Measurements from ENCODE around the gene MYF5.

DNA sequence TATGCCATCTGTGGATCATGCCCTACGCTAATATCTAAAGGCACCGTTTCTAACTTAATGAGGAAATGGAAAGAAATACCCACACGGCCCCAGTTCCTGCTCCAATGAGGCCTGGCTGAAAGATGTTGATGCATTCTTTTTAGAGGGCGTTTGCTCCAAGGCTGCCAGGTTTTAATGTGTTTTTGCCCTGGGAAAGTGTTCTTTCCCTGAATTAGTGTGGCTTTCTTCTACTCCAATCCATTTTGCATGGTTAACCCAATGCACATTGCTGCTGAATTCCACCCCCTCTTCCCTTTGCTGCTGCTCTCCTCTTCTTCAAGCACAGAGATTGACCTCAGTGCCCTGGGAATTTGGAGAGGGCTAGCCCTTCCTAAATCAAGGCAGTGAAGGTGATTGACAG is 1.1 kb downstream of the MYF5 start:
- TF ChIP-seq, protein P1, sequence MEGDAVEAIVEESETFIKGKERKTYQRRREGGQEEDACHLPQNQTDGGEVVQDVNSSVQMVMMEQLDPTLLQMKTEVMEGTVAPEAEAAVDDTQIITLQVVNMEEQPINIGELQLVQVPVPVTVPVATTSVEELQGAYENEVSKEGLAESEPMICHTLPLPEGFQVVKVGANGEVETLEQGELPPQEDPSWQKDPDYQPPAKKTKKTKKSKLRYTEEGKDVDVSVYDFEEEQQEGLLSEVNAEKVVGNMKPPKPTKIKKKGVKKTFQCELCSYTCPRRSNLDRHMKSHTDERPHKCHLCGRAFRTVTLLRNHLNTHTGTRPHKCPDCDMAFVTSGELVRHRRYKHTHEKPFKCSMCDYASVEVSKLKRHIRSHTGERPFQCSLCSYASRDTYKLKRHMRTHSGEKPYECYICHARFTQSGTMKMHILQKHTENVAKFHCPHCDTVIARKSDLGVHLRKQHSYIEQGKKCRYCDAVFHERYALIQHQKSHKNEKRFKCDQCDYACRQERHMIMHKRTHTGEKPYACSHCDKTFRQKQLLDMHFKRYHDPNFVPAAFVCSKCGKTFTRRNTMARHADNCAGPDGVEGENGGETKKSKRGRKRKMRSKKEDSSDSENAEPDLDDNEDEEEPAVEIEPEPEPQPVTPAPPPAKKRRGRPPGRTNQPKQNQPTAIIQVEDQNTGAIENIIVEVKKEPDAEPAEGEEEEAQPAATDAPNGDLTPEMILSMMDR (IDR thresholded peaks at IDR 0.05) = no peak
- no peak for TF ChIP-seq POLR2A (IDR thresholded peaks at IDR 0.05)

Measured in uterus (tissue), 2 donors.